Panc1 (cell line): ENCODE results near the gene NECTIN4.

Experiments used
- POLR2AphosphoS5 ChIP-seq: IDR thresholded peaks from 2 replicates; pipeline ENCODE4 v1.6.1; 2012; ENCODE audit warnings: mild to moderate bottlenecking, low read depth, low read length, moderate library complexity
- SIN3A ChIP-seq: IDR thresholded peaks from 2 replicates; pipeline ENCODE4 v1.6.1; 2012; ENCODE audit warnings: low read depth, mild to moderate bottlenecking, low read length, moderate library complexity, borderline replicate concordance; ENCODE audit not compliant: insufficient read depth
- TF ChIP-seq, protein P1 (sequence below): fragments of 450-650 bp; IDR thresholded peaks from 2 replicates; pipeline ENCODE4 v1.5.1; 2017; ENCODE audit warnings: mild to moderate bottlenecking
- TF ChIP-seq, protein P2 (sequence below), 2 experiments: IDR thresholded peaks; 2 replicates each; pipeline ENCODE4 v1.6.1; 2011 to 2012; ENCODE audit warnings: low read depth in 2 of 2, control low read depth in 1 of 2, low read length in 1 of 2, mild to moderate bottlenecking in 1 of 2, moderate library complexity in 1 of 2; ENCODE audit not compliant: insufficient read depth in 1 of 2

GRCh38 chr1:161074676-161075368 is 14.5 kb downstream of the NECTIN4 start:
- TF ChIP-seq SIN3A (no peak), POLR2AphosphoS5 (no peak)
- TF ChIP-seq, protein P1, sequence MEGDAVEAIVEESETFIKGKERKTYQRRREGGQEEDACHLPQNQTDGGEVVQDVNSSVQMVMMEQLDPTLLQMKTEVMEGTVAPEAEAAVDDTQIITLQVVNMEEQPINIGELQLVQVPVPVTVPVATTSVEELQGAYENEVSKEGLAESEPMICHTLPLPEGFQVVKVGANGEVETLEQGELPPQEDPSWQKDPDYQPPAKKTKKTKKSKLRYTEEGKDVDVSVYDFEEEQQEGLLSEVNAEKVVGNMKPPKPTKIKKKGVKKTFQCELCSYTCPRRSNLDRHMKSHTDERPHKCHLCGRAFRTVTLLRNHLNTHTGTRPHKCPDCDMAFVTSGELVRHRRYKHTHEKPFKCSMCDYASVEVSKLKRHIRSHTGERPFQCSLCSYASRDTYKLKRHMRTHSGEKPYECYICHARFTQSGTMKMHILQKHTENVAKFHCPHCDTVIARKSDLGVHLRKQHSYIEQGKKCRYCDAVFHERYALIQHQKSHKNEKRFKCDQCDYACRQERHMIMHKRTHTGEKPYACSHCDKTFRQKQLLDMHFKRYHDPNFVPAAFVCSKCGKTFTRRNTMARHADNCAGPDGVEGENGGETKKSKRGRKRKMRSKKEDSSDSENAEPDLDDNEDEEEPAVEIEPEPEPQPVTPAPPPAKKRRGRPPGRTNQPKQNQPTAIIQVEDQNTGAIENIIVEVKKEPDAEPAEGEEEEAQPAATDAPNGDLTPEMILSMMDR = no peak
- TF ChIP-seq, protein P2, sequence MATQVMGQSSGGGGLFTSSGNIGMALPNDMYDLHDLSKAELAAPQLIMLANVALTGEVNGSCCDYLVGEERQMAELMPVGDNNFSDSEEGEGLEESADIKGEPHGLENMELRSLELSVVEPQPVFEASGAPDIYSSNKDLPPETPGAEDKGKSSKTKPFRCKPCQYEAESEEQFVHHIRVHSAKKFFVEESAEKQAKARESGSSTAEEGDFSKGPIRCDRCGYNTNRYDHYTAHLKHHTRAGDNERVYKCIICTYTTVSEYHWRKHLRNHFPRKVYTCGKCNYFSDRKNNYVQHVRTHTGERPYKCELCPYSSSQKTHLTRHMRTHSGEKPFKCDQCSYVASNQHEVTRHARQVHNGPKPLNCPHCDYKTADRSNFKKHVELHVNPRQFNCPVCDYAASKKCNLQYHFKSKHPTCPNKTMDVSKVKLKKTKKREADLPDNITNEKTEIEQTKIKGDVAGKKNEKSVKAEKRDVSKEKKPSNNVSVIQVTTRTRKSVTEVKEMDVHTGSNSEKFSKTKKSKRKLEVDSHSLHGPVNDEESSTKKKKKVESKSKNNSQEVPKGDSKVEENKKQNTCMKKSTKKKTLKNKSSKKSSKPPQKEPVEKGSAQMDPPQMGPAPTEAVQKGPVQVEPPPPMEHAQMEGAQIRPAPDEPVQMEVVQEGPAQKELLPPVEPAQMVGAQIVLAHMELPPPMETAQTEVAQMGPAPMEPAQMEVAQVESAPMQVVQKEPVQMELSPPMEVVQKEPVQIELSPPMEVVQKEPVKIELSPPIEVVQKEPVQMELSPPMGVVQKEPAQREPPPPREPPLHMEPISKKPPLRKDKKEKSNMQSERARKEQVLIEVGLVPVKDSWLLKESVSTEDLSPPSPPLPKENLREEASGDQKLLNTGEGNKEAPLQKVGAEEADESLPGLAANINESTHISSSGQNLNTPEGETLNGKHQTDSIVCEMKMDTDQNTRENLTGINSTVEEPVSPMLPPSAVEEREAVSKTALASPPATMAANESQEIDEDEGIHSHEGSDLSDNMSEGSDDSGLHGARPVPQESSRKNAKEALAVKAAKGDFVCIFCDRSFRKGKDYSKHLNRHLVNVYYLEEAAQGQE (IDR thresholded peaks at IDR 0.05; ENCODE audit: insufficient read depth in 1 of 2, low read depth in 2 of 2, low read length in 1 of 2) = no peak
